Ishikawa (cell line): ENCODE measurements around the gene STAB1.

Experiments used
- CEBPB ChIP-seq: IDR thresholded peaks from 2 replicates; pipeline ENCODE4 v1.6.1; 2012
- CREB1 ChIP-seq: IDR thresholded peaks from 2 replicates; pipeline ENCODE4 v1.6.1; 2012; ENCODE audit warnings: low read depth
- EGR1 ChIP-seq: IDR thresholded peaks from 2 replicates; pipeline ENCODE4 v1.6.1; 2012
- EP300 ChIP-seq: IDR thresholded peaks from 2 replicates; pipeline ENCODE4 v1.6.1; 2012; ENCODE audit warnings: borderline replicate concordance
- FOXM1 ChIP-seq: IDR thresholded peaks from 2 replicates; pipeline ENCODE4 v1.6.1; 2012; ENCODE audit warnings: low read depth, borderline replicate concordance
- MAX ChIP-seq: IDR thresholded peaks from 2 replicates; pipeline ENCODE4 v1.6.1; 2012
- NFIC ChIP-seq: IDR thresholded peaks from 2 replicates; pipeline ENCODE4 v1.6.1; 2012
- RAD21 ChIP-seq: IDR thresholded peaks from 2 replicates; pipeline ENCODE4 v1.6.1; 2012; ENCODE audit warnings: low read depth
- REST ChIP-seq: IDR thresholded peaks from 2 replicates; pipeline ENCODE4 v1.6.1; 2012; ENCODE audit warnings: low read depth, mild to moderate bottlenecking
- TAF1 ChIP-seq: IDR thresholded peaks from 2 replicates; pipeline ENCODE4 v1.6.1; 2012; ENCODE audit warnings: low read depth, mild to moderate bottlenecking
- TCF12 ChIP-seq: IDR thresholded peaks from 2 replicates; pipeline ENCODE4 v1.6.1; 2012; ENCODE audit warnings: low read depth
- TEAD4 ChIP-seq: IDR thresholded peaks from 2 replicates; pipeline ENCODE4 v1.6.1; 2012
- YY1 ChIP-seq: IDR thresholded peaks from 2 replicates; pipeline ENCODE4 v1.6.1; 2012; ENCODE audit warnings: low read depth
- ZBTB7A ChIP-seq: IDR thresholded peaks from 2 replicates; pipeline ENCODE4 v1.6.1; 2012; ENCODE audit warnings: low read depth
- TF ChIP-seq, protein P1 (sequence below): IDR thresholded peaks from 2 replicates; pipeline ENCODE4 v1.6.1; 2012

The STAB1 gene

DNA sequence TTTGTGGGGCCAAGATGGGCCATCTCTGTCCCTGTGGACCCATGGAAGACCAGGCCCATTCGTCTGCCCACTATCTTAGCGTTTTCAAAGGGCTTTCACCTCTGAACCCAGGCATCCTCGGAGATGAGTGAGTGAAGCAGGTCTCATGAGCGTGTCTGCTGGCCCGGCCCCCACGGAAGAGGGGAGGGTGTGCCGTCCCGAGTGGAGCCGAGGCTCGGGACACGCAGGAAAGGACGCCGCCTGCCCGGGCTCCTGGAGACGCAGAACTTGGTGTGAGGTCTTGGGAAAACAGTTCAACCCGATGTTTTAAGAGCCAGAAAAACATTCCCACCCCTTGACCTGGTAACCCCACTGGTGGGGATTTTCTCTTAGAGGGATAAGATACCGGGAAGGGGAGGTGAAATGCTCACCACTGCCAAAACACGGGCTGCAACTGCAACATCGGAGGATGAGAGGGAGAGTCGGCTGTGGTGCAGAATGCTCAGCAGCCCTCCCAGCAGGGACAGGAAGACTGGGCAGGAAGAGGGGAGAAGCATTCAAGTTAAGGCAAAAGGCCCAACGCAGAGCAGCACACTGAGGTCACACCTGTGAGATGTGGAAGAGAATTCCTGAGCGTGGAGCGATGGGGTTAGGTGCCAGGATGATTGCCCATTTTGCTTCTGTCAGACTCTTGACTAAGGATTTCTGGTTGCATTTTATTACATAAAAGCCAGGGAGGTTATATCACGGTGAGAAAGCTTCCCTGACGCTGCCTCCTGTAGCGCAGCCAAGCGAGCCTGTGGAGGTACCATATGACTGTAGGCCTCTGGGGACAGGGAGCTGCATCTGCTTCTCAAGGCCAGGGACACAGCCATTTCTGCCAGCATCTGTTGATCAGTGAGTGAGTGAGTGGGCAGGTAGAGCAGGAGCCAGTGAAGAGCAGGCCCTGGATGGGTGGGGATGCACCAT, 14.1 kb upstream of the STAB1 start:
- TF ChIP-seq NFIC (no peak), FOXM1 (no peak), REST (no peak), EGR1 (no peak), TCF12 (no peak), YY1 (no peak), TEAD4 (no peak), MAX (no peak), ZBTB7A (no peak), EP300 (no peak), TAF1 (no peak), RAD21 (no peak), CEBPB (no peak), CREB1 (no peak)
- TF ChIP-seq, protein P1, sequence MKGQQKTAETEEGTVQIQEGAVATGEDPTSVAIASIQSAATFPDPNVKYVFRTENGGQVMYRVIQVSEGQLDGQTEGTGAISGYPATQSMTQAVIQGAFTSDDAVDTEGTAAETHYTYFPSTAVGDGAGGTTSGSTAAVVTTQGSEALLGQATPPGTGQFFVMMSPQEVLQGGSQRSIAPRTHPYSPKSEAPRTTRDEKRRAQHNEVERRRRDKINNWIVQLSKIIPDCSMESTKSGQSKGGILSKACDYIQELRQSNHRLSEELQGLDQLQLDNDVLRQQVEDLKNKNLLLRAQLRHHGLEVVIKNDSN: no peak

DNA sequence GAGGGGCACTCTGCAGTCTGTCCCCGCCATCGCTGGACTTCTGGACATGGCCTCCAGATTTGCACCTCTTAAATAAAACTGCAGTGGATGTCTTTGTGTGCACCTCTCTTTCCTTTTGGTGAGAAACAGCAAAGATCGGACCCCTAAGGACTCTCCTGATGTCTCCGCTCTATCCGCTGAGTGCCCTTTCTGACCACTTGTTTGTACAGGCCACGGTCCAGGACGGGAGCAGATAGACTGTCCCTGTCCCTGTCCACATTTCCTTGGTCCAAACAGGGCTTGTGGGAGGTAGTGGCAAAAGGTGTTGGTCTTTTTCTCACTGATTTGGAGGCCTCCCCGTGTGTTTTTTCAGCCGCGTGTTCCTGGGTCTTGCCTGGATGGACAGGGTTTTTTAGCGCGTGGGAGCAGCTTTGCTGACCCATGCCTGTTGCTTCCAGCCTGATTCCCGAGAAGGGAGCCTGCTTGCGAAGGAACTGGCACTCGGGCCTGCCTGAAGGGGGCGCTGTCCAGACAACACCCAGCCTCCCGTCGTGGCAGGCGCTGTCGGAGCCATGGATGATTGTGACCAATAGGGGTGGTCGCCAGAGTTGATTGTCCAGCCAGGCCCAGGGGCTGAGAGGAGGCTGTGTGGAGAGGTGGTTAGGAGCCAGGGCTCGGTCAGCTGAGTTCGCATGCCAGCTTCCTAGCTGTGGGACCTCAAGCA, 13.2 kb upstream of the STAB1 start:
- no peak for TF ChIP-seq MAX
- TF ChIP-seq TAF1: no peak
- TF ChIP-seq, protein P1: no peak
- TF ChIP-seq YY1: no peak
- TF ChIP-seq TCF12: no peak
- TF ChIP-seq CREB1: no peak
- TF ChIP-seq REST: no peak
- no peak for TF ChIP-seq CEBPB
- no peak for TF ChIP-seq TEAD4
- no peak for TF ChIP-seq EGR1
- TF ChIP-seq FOXM1: no peak
- no peak for TF ChIP-seq RAD21
- no peak for TF ChIP-seq ZBTB7A

DNA sequence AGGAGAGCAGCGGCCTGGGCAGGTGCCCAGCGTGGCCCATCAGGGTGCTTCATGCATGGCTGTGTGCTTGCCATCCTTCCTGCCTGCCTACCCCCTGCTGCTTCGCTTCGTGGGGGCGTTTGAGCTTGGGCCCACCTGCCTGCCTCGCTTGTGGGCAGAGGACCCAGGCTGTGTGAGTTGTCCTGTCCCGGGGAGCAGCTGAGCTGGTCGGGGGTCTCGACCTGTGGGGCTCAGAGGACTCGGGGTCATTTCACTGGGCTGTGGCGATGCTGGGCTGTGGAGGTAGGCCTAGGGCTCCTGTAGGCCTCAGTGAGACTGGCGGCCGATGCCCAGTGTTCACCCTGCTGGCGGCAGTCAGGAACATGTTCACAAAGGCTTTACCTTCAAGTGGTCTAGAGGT, 12.1 kb upstream of the STAB1 start:
- TF ChIP-seq RAD21 (no peak), MAX (no peak), ZBTB7A (no peak), TEAD4 (no peak), CREB1 (no peak), FOXM1 (no peak), YY1 (no peak), TAF1 (no peak), TCF12 (no peak), EGR1 (no peak), CEBPB (no peak), NFIC (no peak), EP300 (no peak), REST (no peak)
- TF ChIP-seq, protein P1: no peak
